ENCODE results near the gene ZNF664.
A peak's percentile ranks its signal among the peaks of the same experiment; 100 is the strongest.

The ZNF664 gene

DNA sequence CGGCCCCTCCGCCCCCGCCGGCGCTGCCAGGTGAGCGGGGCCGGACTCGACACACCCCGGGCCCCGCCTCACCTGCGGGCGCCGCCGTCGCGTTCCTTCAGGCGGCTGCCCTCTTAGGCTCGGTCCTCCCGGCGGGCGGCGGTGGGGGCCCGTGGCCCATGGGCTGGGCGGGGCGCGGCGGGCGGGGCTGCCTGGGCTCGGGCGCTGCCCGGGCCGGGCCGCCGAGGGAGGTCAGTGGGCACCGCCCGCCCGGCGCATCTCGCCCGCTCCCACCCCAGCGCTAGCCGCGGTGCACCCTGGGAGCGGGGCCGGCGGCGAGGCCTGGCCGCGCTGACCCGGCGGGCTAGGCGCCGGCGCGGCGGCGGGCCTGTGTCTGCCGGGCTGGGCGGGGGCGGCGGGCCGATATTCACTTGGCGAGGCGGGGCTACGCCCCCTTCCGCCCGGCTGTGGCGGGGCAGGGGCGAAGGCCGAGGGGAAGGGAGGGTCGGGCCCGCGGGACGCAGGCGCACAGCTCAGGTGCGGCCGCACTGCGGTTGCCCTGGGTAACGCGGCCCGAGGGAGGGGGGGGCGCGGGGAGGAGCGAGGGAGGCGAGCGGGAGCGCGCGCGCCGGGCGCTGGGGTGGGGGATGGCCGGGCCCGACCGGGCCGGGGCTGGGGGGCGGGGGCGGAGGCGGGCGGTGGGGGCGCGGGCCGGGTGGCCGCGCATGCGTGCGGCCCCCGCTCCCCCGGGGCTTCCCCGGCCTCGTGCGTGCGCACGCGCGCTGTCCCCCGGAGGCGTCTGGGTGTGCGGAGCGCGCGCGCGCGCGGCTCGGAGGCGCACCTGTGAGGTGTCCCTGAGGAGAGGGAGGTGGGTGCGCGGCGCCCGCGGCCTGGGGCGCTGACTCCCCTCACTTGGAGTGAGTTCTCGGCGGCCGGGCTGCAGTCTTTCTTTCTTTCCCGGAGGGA lies at the start of gene ZNF664, which contains the start of gene CCDC92:
ZNF664 (plus strand) TSS at position 759 of the 945 bp plus-strand sequence. CDS start 38,930 bp downstream, outside the sequence.
CCDC92 (minus strand) TSS at position 375 of the 945 bp plus-strand sequence. CDS start 28,526 bp downstream, outside the sequence.
- Histone ChIP-seq H3K9me3 (ENCODE audit: low read length) (no peaks in the 10 kb centered on the region), H3K27ac (ENCODE audit: low read depth, low read length) (peak within 1 kb of the TSS; percentile 81)

DNA sequence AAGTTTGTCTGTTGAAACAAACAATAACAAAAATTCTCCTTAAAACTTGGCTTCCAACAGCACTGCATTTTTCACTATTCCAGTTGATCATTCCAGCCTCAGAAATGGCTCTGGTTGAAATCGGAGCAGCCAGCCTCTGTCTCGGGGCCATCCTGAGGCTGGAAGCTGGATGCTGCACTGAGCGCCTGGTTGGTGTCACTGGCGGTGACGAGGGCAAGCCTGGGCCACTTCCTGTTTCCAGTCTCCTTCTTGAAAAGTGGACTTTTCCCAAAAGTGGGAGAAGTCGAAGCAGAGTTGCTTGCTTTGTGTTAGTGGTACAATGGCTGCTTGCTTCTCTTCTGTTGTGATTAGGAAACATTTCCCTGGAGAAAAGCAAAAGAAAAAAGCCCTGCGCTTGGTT lies 49.1 kb upstream of the ZNF664 start:
- no peak overlapping the region for H3K4me3 ChIP-seq (ENCODE audit: low read depth in 1 of 2, low read length in 2 of 2)
- no peaks in the 10 kb centered on the region for H3K9me3 ChIP-seq (ENCODE audit: low read length)
- H3K4me1 ChIP-seq (ENCODE audit: insufficient read depth, low read length): no peaks in the 10 kb centered on the region
- H3K27me3 ChIP-seq (ENCODE audit: control insufficient read depth in 1 of 2, insufficient read depth in 2 of 2, low read length in 2 of 2): no peaks in the 10 kb centered on the region
- H3K27ac ChIP-seq (ENCODE audit: low read depth, low read length): no peak overlapping the region
- H3K9ac ChIP-seq (ENCODE audit: low read length): no peak overlapping the region
- H3K36me3 ChIP-seq (ENCODE audit: insufficient read depth, low read length): no peaks in the 10 kb centered on the region

More for the DNA sequence above, at the start of gene ZNF664, which contains the start of gene CCDC92:
- H3K9ac ChIP-seq (ENCODE audit: low read length): peak within 1 kb of the TSS; percentile 91
- H3K27me3 ChIP-seq (ENCODE audit: control insufficient read depth in 1 of 2, insufficient read depth in 2 of 2, low read length in 2 of 2): no peaks in the 10 kb centered on the region
- no peaks in the 10 kb centered on the region for H3K36me3 ChIP-seq (ENCODE audit: insufficient read depth, low read length)
- H3K4me1 ChIP-seq (ENCODE audit: insufficient read depth, low read length): peaks cover 29% of the 10 kb centered on the region
- H3K4me3 ChIP-seq (ENCODE audit: low read depth in 1 of 2, low read length in 2 of 2): peak within 1 kb of the TSS; percentile 82 to 89

DNA sequence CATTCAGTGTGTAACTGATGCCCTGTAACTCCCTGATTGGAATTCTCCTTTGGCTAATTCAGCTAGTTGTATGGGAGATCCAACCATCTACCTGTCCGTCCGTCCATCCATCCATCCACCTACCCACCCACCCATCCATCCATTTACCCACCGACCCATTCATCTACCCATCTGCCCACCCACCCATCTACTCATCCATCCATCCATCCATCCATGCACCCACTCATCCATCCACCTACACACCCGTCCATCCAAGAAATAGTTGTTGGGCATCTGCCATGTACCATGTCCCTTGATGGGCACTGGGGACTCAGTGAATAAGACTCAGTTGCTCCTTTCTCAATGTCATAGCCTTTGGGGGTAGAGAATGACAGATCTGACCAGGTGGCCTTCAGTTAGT lies 48.5 kb upstream of the ZNF664 start:
- Histone ChIP-seq H3K9me3 (ENCODE audit: low read length) (no peaks in the 10 kb centered on the region), H3K4me1 (ENCODE audit: insufficient read depth, low read length) (no peaks in the 10 kb centered on the region), H3K4me3 (ENCODE audit: low read depth in 1 of 2, low read length in 2 of 2) (no peak overlapping the region), H3K27ac (ENCODE audit: low read depth, low read length) (no peak overlapping the region), H3K27me3 (ENCODE audit: control insufficient read depth in 1 of 2, insufficient read depth in 2 of 2, low read length in 2 of 2) (no peaks in the 10 kb centered on the region), H3K36me3 (ENCODE audit: insufficient read depth, low read length) (no peaks in the 10 kb centered on the region), H3K9ac (ENCODE audit: low read length) (no peak overlapping the region)

DNA sequence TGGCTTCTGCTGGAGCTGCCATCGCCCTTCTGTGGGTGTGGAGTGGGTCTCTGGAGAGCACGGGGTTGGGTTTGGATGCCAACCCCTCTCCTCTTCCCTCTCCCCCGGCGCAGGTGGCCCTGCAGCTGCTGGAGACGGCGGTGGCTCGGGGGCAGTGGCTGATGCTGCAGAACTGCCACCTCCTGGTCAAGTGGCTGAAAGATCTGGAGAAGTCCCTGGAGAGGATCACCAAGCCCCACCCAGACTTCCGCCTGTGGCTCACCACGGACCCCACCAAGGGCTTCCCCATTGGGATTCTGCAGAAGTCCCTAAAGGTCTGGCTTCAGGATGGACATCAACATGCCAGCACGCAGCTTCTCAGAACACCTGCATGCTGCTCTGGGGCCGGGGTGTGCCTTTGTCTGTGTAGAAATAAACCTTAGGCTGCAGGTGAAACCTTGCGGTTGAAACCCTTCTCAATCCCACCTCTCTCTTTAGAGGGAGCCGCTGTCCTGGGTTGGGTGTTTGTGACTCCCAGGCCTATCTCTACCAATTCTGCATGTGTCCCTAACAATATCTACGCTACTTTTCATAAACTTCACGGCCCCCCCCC lies 44.6 kb upstream of the ZNF664 start:
- no peaks in the 10 kb centered on the region for H3K9me3 ChIP-seq (ENCODE audit: low read length)
- H3K9ac ChIP-seq (ENCODE audit: low read length): no peak overlapping the region
- H3K36me3 ChIP-seq (ENCODE audit: insufficient read depth, low read length): no peaks in the 10 kb centered on the region
- H3K27me3 ChIP-seq (ENCODE audit: control insufficient read depth in 1 of 2, insufficient read depth in 2 of 2, low read length in 2 of 2): no peaks in the 10 kb centered on the region
- no peaks in the 10 kb centered on the region for H3K4me1 ChIP-seq (ENCODE audit: insufficient read depth, low read length)
- no peak overlapping the region for H3K4me3 ChIP-seq (ENCODE audit: low read depth in 1 of 2, low read length in 2 of 2)
- H3K27ac ChIP-seq (ENCODE audit: low read depth, low read length): no peak overlapping the region

DNA sequence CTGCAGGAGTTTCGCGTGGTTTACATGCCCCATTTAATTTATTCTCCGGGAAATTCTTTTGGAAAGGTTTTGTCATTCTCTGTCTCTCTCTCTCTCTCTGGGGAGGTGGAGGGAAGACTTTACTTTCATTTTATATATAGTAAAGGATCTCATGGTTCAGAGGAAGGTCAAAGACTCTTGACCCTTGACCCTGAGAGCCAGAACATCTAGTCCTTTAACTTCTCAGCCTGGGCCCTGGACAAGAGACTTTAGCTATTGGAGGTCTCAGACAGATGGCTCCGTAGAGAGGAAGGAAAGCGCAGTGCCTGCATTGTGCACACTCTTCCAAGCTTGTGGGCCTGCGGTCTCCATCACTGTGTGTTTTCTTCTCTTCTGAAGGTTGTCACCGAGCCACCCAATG lies 44.1 kb upstream of the ZNF664 start:
- Histone ChIP-seq H3K9me3 (ENCODE audit: low read length) (no peaks in the 10 kb centered on the region), H3K4me3 (ENCODE audit: low read depth in 1 of 2, low read length in 2 of 2) (no peak overlapping the region), H3K27ac (ENCODE audit: low read depth, low read length) (no peak overlapping the region), H3K27me3 (ENCODE audit: control insufficient read depth in 1 of 2, insufficient read depth in 2 of 2, low read length in 2 of 2) (no peaks in the 10 kb centered on the region), H3K36me3 (ENCODE audit: insufficient read depth, low read length) (no peaks in the 10 kb centered on the region), H3K9ac (ENCODE audit: low read length) (no peak overlapping the region), H3K4me1 (ENCODE audit: insufficient read depth, low read length) (no peaks in the 10 kb centered on the region)

DNA sequence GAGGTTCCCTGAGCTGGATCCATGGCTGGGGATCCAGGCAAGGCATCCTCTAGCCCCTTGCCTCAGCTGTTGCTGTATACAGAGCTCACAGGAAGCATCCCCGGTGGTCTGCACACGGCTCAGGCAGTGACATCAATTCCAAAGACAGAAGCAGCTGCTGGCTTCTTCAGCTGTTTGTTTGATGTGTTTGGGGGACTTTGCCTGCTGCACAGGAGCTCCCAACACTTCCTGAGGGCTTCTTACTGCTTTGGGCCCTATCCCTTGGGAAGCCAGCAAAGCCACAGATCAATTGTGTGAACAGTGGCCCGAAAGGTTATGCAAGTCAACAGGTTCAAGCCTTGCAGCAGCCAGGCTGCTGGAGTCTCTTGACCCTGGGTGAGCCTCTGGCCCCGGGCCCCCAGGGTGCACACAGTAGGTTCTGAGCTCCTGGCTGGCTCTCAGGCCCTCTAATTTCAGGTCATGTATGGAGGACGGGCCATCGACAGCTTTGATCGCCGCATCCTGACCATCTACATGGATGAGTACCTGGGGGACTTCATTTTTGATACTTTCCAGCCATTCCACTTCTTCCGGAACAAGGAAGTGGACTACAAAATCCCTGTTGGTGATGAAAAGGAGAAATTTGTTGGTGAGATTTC lies 43.0 kb upstream of the ZNF664 start:
- no peaks in the 10 kb centered on the region for H3K9me3 ChIP-seq (ENCODE audit: low read length)

DNA sequence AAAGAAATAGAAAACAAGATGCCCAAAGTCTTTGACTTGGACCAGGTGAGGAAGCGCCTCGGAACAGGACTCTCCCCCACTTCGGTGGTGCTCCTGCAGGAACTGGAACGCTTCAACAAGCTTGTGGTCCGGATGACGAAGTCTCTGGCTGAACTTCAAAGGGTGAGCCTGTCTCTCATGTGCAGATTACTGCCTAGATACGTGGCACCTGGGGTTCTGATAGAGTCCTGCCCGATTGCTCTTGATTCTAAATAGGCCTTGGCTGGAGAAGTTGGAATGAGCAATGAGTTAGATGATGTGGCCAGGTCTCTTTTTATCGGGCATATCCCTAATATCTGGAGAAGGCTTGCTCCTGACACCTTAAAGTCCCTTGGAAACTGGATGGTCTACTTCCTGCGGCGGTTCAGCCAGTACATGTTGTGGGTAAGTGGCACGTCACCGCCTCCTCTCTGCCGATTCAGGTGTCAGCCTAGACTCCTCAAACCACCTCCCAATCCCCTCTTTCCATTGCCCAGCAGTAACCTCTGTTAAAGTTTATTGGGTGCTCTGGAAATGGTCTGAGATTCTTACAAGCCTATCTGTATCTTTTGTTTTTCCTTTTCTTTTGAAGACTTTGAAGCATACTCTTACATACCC lies 41.2 kb upstream of the ZNF664 start:
- no peak overlapping the region for H3K4me3 ChIP-seq (ENCODE audit: low read depth in 1 of 2, low read length in 2 of 2)
- H3K9ac ChIP-seq (ENCODE audit: low read length): no peak overlapping the region
- H3K36me3 ChIP-seq (ENCODE audit: insufficient read depth, low read length): peaks cover 9% of the 10 kb centered on the region
- no peaks in the 10 kb centered on the region for H3K27me3 ChIP-seq (ENCODE audit: control insufficient read depth in 1 of 2, insufficient read depth in 2 of 2, low read length in 2 of 2)
- no peaks in the 10 kb centered on the region for H3K9me3 ChIP-seq (ENCODE audit: low read length)
- no peak overlapping the region for H3K27ac ChIP-seq (ENCODE audit: low read depth, low read length)
- no peaks in the 10 kb centered on the region for H3K4me1 ChIP-seq (ENCODE audit: insufficient read depth, low read length)

More for the DNA sequence above, 43.0 kb upstream of the ZNF664 start:
- no peaks in the 10 kb centered on the region for H3K36me3 ChIP-seq (ENCODE audit: insufficient read depth, low read length)
- H3K4me1 ChIP-seq (ENCODE audit: insufficient read depth, low read length): no peaks in the 10 kb centered on the region
- H3K27me3 ChIP-seq (ENCODE audit: control insufficient read depth in 1 of 2, insufficient read depth in 2 of 2, low read length in 2 of 2): no peaks in the 10 kb centered on the region
- H3K9ac ChIP-seq (ENCODE audit: low read length): no peak overlapping the region
- no peak overlapping the region for H3K4me3 ChIP-seq (ENCODE audit: low read depth in 1 of 2, low read length in 2 of 2)
- no peak overlapping the region for H3K27ac ChIP-seq (ENCODE audit: low read depth, low read length)

DNA sequence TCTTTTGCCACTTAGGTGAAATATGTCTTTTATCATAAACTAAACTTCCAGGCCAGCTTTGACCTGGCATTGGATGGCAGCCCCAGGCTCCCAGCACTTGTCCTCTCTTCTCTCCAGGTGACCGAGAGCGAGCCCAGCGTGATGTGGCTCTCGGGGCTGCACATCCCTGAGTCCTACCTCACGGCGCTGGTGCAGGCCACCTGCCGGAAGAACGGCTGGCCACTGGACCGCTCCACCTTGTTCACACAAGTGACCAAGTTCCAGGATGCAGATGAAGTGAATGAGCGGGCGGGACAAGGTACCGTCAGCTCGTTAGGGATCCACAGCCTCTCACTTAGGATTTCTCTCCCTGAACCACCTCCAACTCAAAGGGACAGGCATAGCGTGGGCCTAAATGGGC lies 39.8 kb upstream of the ZNF664 start:
- no peak overlapping the region for H3K9ac ChIP-seq (ENCODE audit: low read length)
- no peak overlapping the region for H3K4me3 ChIP-seq (ENCODE audit: low read depth in 1 of 2, low read length in 2 of 2)
- peaks cover 9% of the 10 kb centered on the region for H3K36me3 ChIP-seq (ENCODE audit: insufficient read depth, low read length)
- no peaks in the 10 kb centered on the region for H3K27me3 ChIP-seq (ENCODE audit: control insufficient read depth in 1 of 2, insufficient read depth in 2 of 2, low read length in 2 of 2)
- H3K9me3 ChIP-seq (ENCODE audit: low read length): no peaks in the 10 kb centered on the region
- no peaks in the 10 kb centered on the region for H3K4me1 ChIP-seq (ENCODE audit: insufficient read depth, low read length)
- no peak overlapping the region for H3K27ac ChIP-seq (ENCODE audit: low read depth, low read length)

DNA sequence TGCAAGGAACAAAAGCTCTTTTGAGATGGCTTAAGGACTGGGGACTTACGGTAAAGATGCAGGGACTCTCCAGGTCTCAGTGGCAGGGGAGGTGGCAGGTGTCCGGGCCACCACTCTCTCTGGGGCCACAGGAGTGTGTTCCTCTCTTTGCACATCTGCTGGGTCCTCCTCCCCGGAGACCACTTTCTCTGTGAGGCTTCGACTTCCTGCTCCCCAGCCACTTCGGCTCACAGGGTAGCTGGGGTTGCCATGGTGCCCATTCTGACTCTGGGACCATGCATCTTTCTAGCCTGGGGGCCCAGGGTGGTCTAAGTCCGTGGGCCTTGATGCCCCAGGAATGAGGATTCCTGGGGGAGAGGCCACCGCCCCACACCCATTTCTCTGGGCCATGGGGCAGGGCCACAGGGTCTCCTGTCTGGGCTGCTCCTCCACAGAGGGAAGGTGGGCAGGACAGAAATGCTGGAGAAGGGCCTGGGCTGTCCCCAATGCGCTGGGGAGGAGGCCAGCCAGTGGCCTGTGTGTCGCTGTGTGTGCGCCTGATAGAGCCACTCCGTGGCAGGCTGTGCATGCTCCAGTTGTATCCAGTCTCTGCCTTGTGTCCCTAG lies 38.9 kb upstream of the ZNF664 start:
- Histone ChIP-seq H3K27ac (ENCODE audit: low read depth, low read length) (no peak overlapping the region), H3K4me3 (ENCODE audit: low read depth in 1 of 2, low read length in 2 of 2) (no peak overlapping the region), H3K36me3 (ENCODE audit: insufficient read depth, low read length) (peaks cover 9% of the 10 kb centered on the region), H3K9me3 (ENCODE audit: low read length) (no peaks in the 10 kb centered on the region), H3K4me1 (ENCODE audit: insufficient read depth, low read length) (no peaks in the 10 kb centered on the region), H3K27me3 (ENCODE audit: control insufficient read depth in 1 of 2, insufficient read depth in 2 of 2, low read length in 2 of 2) (no peaks in the 10 kb centered on the region), H3K9ac (ENCODE audit: low read length) (no peak overlapping the region)

DNA sequence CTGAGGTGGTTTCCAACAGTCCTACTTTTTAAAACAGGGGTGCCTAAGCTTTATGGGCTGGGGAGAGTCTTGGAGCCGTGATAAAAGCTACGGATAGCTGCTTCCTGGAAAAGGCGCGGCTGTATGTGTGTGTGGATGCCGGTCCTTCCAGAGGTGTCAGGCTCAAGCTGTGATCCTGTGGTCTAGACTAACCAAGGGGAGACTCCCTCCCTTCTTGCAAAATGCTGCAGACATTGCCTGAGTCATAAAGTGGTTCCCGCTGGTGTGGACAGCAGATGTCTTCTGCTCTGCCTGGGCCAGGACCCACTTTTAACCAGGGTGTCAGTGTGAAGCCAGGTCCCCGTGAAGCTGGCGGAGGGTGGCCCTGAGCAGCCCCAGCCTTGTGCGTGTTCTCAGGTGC lies 38.2 kb upstream of the ZNF664 start:
- Histone ChIP-seq H3K9ac (ENCODE audit: low read length) (no peak overlapping the region), H3K36me3 (ENCODE audit: insufficient read depth, low read length) (peaks cover 9% of the 10 kb centered on the region), H3K9me3 (ENCODE audit: low read length) (no peaks in the 10 kb centered on the region), H3K27me3 (ENCODE audit: control insufficient read depth in 1 of 2, insufficient read depth in 2 of 2, low read length in 2 of 2) (no peaks in the 10 kb centered on the region), H3K4me3 (ENCODE audit: low read depth in 1 of 2, low read length in 2 of 2) (no peak overlapping the region), H3K4me1 (ENCODE audit: insufficient read depth, low read length) (no peaks in the 10 kb centered on the region), H3K27ac (ENCODE audit: low read depth, low read length) (no peak overlapping the region)

DNA sequence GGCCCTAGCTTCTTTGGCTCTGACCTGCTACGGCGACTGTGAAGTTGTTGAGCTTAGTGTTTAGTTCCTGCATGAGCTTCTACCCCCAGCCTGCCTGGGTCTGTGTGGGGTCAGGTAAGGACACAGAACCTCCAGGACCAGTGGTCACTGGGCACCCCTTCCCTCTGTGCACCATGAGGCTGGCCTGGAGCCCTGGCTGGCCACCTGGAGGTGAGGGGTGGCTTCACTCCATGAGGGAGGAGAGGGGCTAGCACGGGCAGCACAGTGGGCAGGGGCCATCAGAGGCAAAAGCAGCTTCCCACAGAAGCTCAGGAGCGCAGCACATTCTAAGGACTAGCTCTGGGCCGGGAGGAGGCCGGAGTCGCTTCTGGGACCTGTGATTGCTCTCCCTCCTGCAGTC lies 37.1 kb upstream of the ZNF664 start:
- Histone ChIP-seq H3K9me3 (ENCODE audit: low read length) (no peaks in the 10 kb centered on the region), H3K4me3 (ENCODE audit: low read depth in 1 of 2, low read length in 2 of 2) (no peak overlapping the region), H3K27me3 (ENCODE audit: control insufficient read depth in 1 of 2, insufficient read depth in 2 of 2, low read length in 2 of 2) (no peaks in the 10 kb centered on the region), H3K36me3 (ENCODE audit: insufficient read depth, low read length) (peaks cover 15% of the 10 kb centered on the region), H3K27ac (ENCODE audit: low read depth, low read length) (no peak overlapping the region), H3K9ac (ENCODE audit: low read length) (no peak overlapping the region), H3K4me1 (ENCODE audit: insufficient read depth, low read length) (no peaks in the 10 kb centered on the region)

All from muscle layer of colon (tissue), 2 donors.